ENCODE data around the gene RSAD1.

Gene RSAD1

DNA sequence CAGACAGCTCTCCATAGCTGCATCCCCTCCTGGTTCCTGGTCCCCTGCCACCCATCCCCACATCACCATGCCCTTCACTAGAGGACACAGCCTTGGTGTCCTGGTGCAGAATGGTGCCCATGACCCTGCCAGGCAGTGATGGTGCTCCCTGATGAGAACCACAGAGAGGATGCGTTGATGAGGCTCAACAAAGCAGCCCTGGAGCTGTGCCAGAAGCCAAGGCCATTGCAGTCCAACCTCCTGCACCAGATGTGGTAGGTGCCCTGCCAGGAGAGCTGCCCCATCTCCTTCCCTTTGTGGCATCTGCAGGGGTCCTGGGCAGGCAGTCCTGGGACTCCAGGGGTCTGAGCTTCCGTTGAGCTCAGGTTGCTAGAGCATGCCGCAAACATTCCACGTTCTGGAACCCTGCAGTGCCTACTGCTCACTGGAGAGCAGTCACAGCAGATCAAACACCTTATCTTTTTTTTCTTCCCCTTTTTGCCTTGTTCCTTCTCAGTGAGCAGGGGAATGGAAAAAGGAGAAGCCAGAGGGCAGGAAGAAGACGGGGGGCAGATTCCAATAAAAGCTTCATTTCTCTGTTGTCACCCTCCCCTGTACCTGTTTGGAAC, 48.6 kb downstream of the RSAD1 start:
- H3K36me3 ChIP-seq (ENCODE audit: insufficient read depth, low read length): no peaks in the 10 kb centered on the region
- no peaks in the 10 kb centered on the region for H3K4me1 ChIP-seq (ENCODE audit: insufficient read depth, low read length)
- no peak overlapping the region for H3K27ac ChIP-seq (ENCODE audit: low read depth, low read length)
- no peak overlapping the region for H3K9ac ChIP-seq (ENCODE audit: low read length)
- peaks cover 10 to 16% of the 10 kb centered on the region in 2 donors for H3K27me3 ChIP-seq (ENCODE audit: control insufficient read depth in 1 of 2, insufficient read depth in 2 of 2, low read length in 2 of 2)
- H3K4me3 ChIP-seq (ENCODE audit: low read depth in 1 of 2, low read length in 2 of 2): no peak overlapping the region
- no peaks in the 10 kb centered on the region for H3K9me3 ChIP-seq (ENCODE audit: low read length)

DNA sequence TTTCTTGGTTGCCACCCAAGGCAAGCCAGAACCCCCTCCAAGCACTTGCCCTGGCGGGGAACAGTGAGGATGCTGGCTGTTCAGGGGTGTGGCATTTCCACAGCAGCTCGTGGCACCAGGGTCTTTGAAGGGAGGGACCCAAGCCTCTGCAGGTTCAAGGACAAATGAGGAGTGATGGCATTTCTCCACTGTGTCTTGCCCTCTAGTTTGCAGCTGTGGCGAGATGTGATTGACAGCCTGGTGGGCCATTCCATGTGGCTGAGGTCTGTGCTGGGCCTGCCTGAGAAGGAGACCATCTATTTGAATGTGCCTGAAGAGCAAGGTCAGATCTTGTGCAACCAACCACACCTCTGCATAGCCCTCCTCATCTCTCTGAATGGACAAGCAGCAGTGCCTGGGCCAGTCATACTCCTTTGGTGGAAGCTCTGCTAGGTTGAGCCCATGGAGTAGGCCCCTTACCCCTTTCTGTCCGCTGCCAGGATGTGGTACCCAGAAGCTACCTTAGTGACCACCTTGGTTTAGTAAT, 49.4 kb downstream of the RSAD1 start:
- H3K9ac ChIP-seq (ENCODE audit: low read length): no peak overlapping the region

DNA sequence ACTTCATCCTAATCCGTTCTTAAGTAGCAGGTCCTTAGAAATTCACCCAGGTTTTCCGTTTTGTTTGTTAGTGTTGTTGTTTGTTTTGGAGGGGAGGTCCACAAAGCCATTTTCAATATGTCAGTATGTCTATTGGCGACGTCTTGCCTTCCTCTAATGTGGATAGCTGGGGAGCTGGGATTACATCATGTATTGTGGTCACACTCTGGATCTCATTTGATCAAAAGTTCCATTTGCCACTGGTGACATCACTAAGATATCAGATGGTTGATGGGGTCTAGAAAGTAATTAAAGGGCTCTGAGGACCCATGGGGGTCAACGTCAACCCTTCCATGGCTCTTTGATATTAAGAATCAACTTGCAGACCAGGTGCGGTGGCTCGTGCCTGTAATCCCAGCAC, 51.2 kb downstream of the RSAD1 start:
- H3K27ac ChIP-seq (ENCODE audit: low read depth, low read length): no peak overlapping the region
- H3K36me3 ChIP-seq (ENCODE audit: insufficient read depth, low read length): no peaks in the 10 kb centered on the region
- H3K4me1 ChIP-seq (ENCODE audit: insufficient read depth, low read length): peaks cover 12% of the 10 kb centered on the region
- H3K4me3 ChIP-seq (ENCODE audit: low read depth in 1 of 2, low read length in 2 of 2): no peak overlapping the region
- peaks cover 32 to 35% of the 10 kb centered on the region in 2 donors for H3K27me3 ChIP-seq (ENCODE audit: control insufficient read depth in 1 of 2, insufficient read depth in 2 of 2, low read length in 2 of 2)
- no peak overlapping the region for H3K9ac ChIP-seq (ENCODE audit: low read length)
- H3K9me3 ChIP-seq (ENCODE audit: low read length): no peaks in the 10 kb centered on the region

More for the DNA sequence above, 49.4 kb downstream of the RSAD1 start:
- Histone ChIP-seq H3K4me1 (ENCODE audit: insufficient read depth, low read length) (no peaks in the 10 kb centered on the region), H3K27ac (ENCODE audit: low read depth, low read length) (no peak overlapping the region), H3K9me3 (ENCODE audit: low read length) (no peaks in the 10 kb centered on the region), H3K36me3 (ENCODE audit: insufficient read depth, low read length) (no peaks in the 10 kb centered on the region), H3K27me3 (ENCODE audit: control insufficient read depth in 1 of 2, insufficient read depth in 2 of 2, low read length in 2 of 2) (peaks cover 18 to 23% of the 10 kb centered on the region in 2 donors), H3K4me3 (ENCODE audit: low read depth in 1 of 2, low read length in 2 of 2) (no peak overlapping the region)

DNA sequence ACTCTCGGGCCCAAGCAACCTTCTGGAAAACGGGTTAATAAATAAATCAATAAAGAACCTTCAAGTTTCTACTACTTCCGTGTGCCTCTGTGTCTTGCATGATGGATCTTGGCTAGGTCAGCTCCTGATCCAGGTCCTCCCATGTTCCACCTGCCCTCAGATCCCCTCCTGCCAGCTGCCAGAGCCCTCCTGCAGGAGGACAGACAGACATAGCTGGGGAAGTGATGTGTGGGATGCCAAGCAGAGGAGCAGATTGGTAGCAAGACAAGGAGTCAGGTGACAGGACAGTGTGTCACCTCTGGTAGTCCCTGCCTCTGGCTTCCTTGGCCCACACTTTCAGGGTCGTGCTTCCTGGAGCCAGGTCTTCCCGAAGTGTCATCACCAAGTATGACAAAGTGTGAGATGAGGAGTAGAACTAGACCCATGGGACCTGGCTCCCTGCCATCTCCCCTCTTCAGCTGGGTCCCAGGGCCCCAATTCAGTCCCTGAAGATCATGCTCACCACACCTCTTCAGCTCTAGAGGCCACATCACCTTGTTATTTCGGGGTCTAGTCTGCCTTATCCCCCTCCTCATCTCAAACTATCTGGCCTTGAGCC, 52.9 kb downstream of the RSAD1 start:
- Histone ChIP-seq H3K27ac (ENCODE audit: low read depth, low read length) (no peak overlapping the region), H3K4me1 (ENCODE audit: insufficient read depth, low read length) (peaks cover 12% of the 10 kb centered on the region), H3K4me3 (ENCODE audit: low read depth in 1 of 2, low read length in 2 of 2) (no peak overlapping the region), H3K27me3 (ENCODE audit: control insufficient read depth in 1 of 2, insufficient read depth in 2 of 2, low read length in 2 of 2) (peaks cover 35 to 39% of the 10 kb centered on the region in 2 donors), H3K9me3 (ENCODE audit: low read length) (no peaks in the 10 kb centered on the region), H3K9ac (ENCODE audit: low read length) (no peak overlapping the region), H3K36me3 (ENCODE audit: insufficient read depth, low read length) (no peaks in the 10 kb centered on the region)

DNA sequence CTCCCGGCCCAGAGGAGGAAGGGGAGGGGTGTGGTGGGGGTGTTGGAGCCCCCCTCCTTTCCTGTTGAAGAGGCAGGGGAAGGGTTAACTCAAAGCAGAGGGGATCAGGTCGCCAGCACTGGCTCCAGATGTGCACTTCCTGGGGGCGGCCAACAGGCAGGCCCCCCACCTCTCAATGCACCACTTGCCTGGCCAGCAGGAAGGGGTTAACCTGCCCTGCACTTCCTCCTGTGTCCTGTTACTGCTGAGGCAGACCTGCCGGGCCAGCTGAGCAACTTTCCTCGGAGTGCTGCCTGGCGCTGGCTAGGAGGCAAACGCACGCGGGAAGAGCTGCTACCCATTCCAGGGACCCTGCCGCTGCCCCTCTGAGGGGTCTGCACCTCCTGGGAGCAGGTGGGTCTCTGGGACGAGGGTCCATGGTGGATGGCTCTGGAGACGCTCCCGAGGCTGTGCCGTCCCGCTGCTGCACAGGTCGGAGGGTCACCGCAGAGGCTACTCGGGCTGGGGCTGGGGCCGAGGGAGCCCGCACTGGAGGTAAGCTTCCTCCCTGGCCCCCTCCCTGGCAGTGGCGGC, 53.9 kb downstream of the RSAD1 start, which contains the start of gene EPN3:
EPN3 (plus strand) TSS at position 284 of the 573 bp plus-strand sequence. CDS start 3,822 bp downstream, outside the sequence.
- Histone ChIP-seq H3K9me3 (ENCODE audit: low read length) (no peaks in the 10 kb centered on the region), H3K9ac (ENCODE audit: low read length) (no peak within 1 kb of the TSS), H3K4me1 (ENCODE audit: insufficient read depth, low read length) (peaks cover 12% of the 10 kb centered on the region), H3K4me3 (ENCODE audit: low read depth in 1 of 2, low read length in 2 of 2) (no peak within 1 kb of the TSS), H3K36me3 (ENCODE audit: insufficient read depth, low read length) (no peaks in the 10 kb centered on the region), H3K27ac (ENCODE audit: low read depth, low read length) (no peak within 1 kb of the TSS), H3K27me3 (ENCODE audit: control insufficient read depth in 1 of 2, insufficient read depth in 2 of 2, low read length in 2 of 2) (peaks cover 35 to 39% of the 10 kb centered on the region in 2 donors)

DNA sequence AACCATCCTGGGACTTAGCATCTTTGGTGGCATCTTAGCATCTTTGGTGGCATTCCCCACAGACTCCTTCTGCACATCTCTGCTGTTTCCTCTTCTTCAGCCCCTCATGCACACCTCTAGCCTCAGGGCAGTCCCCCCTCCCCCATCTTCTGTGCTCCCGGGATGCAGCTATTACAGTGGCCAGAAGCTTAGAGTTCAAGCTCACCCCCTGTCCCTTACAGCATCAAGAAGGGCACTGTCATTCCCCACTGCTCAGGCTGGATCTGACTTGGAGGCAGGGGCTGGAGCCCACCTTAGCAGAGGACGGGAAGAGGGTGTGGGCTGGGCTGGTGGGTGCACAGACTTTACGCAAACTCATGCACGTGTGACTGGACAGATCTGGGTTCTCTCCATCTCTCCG, 54.5 kb downstream of the RSAD1 start:
- peaks cover 12% of the 10 kb centered on the region for H3K4me1 ChIP-seq (ENCODE audit: insufficient read depth, low read length)
- peaks cover 35 to 39% of the 10 kb centered on the region in 2 donors for H3K27me3 ChIP-seq (ENCODE audit: control insufficient read depth in 1 of 2, insufficient read depth in 2 of 2, low read length in 2 of 2)
- no peaks in the 10 kb centered on the region for H3K9me3 ChIP-seq (ENCODE audit: low read length)
- no peak overlapping the region for H3K27ac ChIP-seq (ENCODE audit: low read depth, low read length)
- H3K36me3 ChIP-seq (ENCODE audit: insufficient read depth, low read length): no peaks in the 10 kb centered on the region
- no peak overlapping the region for H3K4me3 ChIP-seq (ENCODE audit: low read depth in 1 of 2, low read length in 2 of 2)
- no peak overlapping the region for H3K9ac ChIP-seq (ENCODE audit: low read length)

DNA sequence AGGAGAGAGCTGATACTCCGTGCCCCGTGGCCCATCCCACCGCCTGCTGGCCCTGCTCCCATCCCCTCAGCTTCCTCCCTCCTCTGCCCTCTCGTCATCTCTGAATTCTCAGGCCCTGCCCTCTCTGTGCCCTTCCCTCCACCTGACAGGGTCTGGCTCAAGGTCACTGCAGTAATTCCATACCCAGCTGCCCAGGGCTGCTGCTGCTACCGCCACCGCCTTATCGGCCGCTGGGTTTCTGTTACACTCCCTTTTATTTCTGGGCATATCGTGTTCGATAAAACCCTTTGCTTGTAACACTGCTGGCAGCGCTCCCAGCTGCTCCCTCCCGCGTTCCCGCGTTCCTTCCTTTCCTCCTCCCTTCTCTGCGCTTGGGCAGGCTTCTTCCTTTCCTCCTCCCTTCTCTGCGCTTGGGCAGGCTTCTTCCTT, 55.1 kb downstream of the RSAD1 start:
- no peaks in the 10 kb centered on the region for H3K9me3 ChIP-seq (ENCODE audit: low read length)
- peaks cover 12% of the 10 kb centered on the region for H3K4me1 ChIP-seq (ENCODE audit: insufficient read depth, low read length)
- H3K27me3 ChIP-seq (ENCODE audit: control insufficient read depth in 1 of 2, insufficient read depth in 2 of 2, low read length in 2 of 2): peaks cover 35 to 39% of the 10 kb centered on the region in 2 donors
- H3K9ac ChIP-seq (ENCODE audit: low read length): no peak overlapping the region
- no peak overlapping the region for H3K27ac ChIP-seq (ENCODE audit: low read depth, low read length)
- no peaks in the 10 kb centered on the region for H3K36me3 ChIP-seq (ENCODE audit: insufficient read depth, low read length)
- H3K4me3 ChIP-seq (ENCODE audit: low read depth in 1 of 2, low read length in 2 of 2): no peak overlapping the region

DNA sequence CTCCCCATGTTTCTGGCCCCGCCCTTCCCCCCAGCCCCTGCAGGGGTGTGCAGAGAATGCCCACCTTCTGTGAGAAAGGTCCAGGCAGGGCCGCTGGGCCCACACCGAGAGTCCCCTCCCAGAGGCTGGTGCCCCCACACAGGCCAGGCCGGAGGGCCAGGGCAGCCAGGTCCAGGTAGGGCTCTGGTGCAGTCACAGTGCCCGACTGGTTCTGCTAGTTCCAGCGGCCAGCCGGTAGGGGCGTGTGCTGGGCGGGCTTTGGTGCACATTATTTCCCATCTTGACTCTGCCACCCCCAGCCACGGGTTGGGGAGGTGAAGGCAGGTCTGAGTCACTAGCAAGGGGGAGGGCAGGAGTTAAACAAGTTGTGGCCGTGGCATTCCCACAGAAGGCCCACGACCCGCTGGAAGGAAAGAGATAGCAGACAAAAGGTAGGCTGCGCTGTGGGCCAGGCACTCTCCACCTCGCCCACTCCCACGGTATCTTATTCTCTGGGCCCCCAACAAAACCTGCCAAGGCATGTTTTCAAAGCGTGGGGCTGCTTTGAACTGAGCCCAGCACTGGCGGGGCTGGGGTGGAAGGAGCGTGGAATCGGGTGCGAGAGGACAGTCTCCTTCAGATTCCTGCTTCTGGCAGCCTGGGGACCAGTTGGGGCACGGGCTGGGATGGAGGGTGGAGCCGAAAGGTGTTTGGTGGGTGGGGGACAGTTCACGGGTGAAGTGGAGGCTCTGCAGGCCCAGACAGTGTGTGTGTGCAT, 55.7 kb downstream of the RSAD1 start:
- Histone ChIP-seq H3K27ac (ENCODE audit: low read depth, low read length) (no peak overlapping the region), H3K9me3 (ENCODE audit: low read length) (no peaks in the 10 kb centered on the region), H3K4me3 (ENCODE audit: low read depth in 1 of 2, low read length in 2 of 2) (no peak overlapping the region), H3K27me3 (ENCODE audit: control insufficient read depth in 1 of 2, insufficient read depth in 2 of 2, low read length in 2 of 2) (peaks cover 35 to 39% of the 10 kb centered on the region in 2 donors), H3K4me1 (ENCODE audit: insufficient read depth, low read length) (peaks cover 12% of the 10 kb centered on the region), H3K9ac (ENCODE audit: low read length) (no peak overlapping the region), H3K36me3 (ENCODE audit: insufficient read depth, low read length) (no peaks in the 10 kb centered on the region)

DNA sequence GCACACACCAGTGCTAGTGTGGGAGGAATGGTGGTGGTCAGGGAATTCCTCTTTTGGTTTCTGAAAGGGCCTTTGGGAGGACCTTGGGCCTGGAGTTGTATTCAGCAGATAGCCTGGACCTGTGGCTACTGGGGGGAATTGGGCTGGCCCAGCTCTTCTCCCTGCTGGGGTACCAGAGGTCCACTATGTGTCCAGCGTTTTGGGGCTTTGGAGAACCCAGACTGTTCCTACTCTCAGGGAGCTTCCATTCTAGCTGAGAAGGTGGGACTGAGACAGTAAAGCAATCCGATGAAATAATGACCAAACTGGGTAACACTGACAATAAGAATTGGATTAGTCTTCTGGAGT, 56.3 kb downstream of the RSAD1 start:
- Histone ChIP-seq H3K4me3 (ENCODE audit: low read depth in 1 of 2, low read length in 2 of 2) (no peak overlapping the region), H3K27ac (ENCODE audit: low read depth, low read length) (no peak overlapping the region), H3K27me3 (ENCODE audit: control insufficient read depth in 1 of 2, insufficient read depth in 2 of 2, low read length in 2 of 2) (peaks cover 35 to 39% of the 10 kb centered on the region in 2 donors), H3K9me3 (ENCODE audit: low read length) (no peaks in the 10 kb centered on the region), H3K4me1 (ENCODE audit: insufficient read depth, low read length) (peaks cover 12% of the 10 kb centered on the region), H3K36me3 (ENCODE audit: insufficient read depth, low read length) (no peaks in the 10 kb centered on the region), H3K9ac (ENCODE audit: low read length) (no peak overlapping the region)

DNA sequence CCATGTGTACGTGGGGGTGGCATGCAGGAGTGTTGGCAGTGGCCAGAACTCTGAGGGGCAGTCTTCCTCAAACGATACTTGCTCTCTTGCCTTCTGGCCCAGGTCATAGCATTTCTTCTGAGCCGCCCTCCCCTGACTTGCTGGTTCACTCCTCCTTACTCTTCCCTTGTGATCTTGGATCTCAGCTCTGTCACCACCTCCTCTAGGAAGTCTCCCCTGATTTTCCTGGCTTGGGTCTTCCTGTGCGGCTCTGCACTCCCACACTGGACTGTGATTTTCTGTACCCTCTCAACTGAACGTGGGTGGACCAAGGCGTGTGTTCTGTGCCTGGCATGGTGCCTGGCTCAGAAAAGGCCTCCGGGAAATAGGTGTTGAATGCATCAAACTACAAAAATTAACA, 56.7 kb downstream of the RSAD1 start:
- peaks cover 12% of the 10 kb centered on the region for H3K4me1 ChIP-seq (ENCODE audit: insufficient read depth, low read length)
- H3K9ac ChIP-seq (ENCODE audit: low read length): no peak overlapping the region
- H3K9me3 ChIP-seq (ENCODE audit: low read length): no peaks in the 10 kb centered on the region
- H3K36me3 ChIP-seq (ENCODE audit: insufficient read depth, low read length): no peaks in the 10 kb centered on the region
- H3K27ac ChIP-seq (ENCODE audit: low read depth, low read length): no peak overlapping the region
- H3K4me3 ChIP-seq (ENCODE audit: low read depth in 1 of 2, low read length in 2 of 2): no peak overlapping the region
- peaks cover 35 to 39% of the 10 kb centered on the region in 2 donors for H3K27me3 ChIP-seq (ENCODE audit: control insufficient read depth in 1 of 2, insufficient read depth in 2 of 2, low read length in 2 of 2)

Data from muscle layer of colon (tissue), 2 donors.